HG03039 (cell line): ENCODE measurements around the gene MTAP.
A peak's percentile ranks its signal among the peaks of the same experiment; 100 is the strongest.
"Not testable (repeated sequence)": the region's sequence is repeated elsewhere in the genome, so short reads cannot be mapped to it uniquely, and the experiment has no call there.

Experiments
- ATAC-seq: cut with Tn5 transposase; IDR thresholded peaks from one replicate; pipeline ENCODE4 v1.9.1; 2021; ENCODE audit warnings: mild to moderate bottlenecking, moderate library complexity; ENCODE audit not compliant: unreplicated experiment

MTAP gene

DNA sequence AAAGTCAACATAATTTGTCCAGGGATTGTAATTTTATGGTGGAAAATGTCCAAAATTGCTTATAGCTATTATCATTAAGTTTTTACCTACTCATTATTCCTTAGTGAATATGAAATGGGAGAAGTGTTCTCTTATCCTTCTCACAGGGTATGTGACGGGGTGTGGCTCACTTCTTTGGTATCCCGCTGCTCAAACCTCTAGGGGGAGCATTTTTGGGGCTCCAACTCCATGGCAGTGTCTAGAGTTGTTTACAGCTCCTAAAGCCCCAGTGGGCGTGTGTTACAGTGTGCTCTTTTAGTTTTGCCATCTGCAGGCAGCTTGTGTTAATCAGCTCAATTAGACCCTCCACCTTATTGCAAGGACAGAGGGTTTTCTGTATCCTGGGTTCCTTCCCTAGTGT is 102.3 kb downstream of the MTAP start:
- ATAC-seq, result no peak

DNA sequence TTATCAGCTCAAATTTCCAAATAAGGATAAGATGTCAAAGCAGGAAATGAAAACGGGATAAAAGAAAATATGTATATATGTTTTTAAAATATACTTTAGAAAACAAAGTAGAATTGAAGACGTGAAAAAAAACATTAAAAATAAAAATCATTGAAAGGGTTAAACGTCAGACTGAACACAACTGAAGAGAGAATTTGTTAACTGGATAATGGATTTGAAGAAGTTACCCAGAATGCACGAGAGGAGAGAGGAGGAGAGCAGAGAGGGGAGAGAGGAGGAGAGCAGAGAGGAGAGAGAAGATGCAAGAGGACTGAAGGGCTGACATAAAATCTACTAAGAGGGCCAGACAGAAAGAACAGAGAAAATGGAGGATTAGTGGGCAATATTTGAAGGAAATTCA is 103.8 kb downstream of the MTAP start:
- ATAC-seq, result no peak

DNA sequence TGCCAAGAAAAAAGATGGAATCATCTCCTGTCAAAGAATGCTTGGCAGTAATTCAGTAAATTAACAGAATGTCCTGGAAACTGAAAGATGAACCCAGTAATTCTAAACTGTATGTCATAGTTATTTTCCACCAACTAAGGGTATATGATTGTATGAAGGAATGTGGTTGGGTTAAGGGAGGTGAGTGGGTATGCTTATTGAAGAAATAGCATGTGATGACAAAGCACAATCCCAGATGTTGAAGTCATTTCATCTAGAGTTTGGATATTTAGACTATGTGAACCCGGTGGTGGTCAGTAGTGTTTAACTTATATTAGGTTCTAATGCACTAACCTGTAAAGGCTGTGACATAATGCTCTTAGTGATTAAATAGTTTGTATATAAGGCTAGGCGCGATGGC is 104.4 kb downstream of the MTAP start:
- ATAC-seq, result no peak

DNA sequence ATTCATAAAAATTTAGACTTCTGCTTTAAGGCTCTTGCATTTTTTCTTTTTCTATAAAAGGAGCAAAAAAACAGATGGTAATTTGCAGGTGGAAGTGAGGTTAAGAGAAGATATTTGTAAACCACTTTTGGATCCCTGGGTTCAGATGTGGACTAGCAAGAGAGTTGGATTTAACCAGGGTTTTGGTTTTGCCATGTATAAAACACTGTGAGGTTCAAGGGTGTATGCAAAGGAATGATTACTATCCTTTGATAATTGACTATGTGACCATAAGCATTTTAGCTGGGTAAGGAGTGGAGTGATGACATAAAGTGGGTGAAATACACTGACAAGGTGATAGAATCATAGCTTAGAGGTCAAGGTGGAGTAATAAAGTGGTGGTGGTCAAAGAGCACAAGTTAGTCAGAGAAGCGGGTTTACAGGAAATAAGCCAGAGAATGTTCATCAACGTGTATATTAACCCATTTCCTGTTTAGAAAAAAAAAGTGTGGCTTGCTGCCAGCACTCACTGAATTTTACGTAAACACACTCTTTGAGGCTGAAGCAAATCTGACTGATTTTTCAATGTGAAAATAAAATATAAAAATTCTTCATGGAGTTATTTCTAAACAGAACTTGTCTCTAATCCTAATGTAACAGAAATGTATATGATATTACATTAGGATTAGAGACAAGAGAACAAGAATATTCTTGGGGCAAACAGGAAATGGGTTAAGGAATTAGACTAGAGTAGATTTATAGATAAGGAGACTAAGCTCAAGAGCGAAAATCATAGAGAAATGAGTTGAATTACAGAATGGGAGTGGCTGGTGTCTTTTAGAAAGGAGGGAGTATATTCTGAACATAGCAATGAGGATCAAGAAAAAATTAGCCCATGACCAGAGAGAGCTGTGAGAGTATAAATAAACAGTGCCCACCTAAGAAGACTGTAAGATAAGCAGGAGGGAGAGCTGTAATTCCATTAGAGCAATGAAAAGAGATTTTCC is 117.2 kb downstream of the MTAP start:
- ATAC-seq, result no peak

DNA sequence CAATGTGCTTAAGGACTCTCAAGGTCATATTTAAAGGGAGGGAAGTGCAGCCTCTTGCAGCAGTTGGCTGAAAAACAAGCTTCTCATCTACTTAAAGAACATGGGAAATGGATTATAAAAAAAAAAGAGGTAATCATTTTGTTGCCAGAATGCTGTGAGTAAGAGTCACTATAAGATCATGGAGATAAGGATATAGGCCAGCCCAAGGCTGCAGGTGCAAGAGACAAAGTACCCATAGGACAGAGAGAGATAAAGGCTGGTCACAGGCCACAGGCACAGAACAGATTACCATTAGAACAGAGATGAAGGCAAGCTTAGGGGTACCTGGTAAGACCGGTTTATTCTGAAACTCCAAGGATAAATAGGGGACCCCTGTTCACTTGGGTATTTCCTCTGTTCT is 121.3 kb downstream of the MTAP start:
- ATAC-seq, result no peak

DNA sequence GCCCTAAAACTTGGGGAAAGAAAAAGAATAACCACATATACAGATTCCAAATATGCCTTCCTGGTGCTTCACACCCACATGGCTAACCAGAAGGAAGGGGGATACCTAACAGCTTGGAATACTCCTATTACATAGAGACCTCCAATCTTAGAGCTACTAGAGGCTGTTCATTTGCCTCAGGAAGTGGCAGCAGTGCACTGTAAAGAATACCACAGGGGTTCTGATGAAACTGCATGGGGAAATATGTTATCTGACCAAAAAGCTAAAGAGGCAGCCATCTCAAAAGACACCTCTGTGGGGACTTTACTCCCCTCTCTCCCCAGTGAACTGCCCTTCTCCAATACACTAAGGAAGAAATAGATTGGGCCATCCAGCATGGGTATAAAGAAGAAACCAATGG is 125.3 kb downstream of the MTAP start:
- ATAC-seq, result no peak

DNA sequence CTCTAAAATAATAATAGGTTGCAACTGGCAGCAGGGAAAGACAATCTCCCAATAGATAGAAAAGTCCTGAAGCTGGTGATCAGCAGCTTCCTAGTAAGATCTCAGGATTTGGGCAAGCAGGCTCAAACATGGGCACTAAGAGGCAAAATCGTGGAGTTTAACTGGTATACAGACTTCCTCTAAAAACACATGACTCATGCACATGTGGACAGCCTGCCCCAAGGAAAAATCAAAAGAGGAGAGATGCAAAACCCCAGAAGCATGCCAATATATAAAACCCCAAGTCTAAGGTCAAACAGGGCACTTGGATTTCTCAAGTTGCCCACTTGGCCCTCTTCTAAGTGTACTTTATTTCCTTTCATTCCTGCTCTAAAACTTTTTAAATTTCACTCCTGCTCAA is 129.0 kb downstream of the MTAP start:
- no peak for ATAC-seq

DNA sequence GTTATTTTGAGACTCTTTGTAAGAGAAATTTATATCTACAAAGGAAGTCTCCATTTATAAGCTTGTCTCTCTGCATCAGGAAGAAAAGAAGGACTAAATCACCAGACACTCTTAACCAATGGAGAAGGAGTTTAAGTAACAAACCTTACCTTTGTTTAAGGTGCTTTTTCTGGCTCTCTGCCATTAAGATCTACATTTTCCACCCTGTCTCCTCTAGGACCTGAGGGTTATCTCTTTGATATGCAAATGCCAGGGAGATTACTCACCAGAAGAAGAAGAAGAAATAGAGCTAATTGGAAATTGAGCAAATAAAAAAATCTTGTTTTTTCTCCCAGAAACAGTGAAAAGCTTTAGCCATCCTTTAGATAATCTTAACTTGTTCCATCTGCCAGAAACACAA is 130.8 kb downstream of the MTAP start:
- no peak for ATAC-seq

DNA sequence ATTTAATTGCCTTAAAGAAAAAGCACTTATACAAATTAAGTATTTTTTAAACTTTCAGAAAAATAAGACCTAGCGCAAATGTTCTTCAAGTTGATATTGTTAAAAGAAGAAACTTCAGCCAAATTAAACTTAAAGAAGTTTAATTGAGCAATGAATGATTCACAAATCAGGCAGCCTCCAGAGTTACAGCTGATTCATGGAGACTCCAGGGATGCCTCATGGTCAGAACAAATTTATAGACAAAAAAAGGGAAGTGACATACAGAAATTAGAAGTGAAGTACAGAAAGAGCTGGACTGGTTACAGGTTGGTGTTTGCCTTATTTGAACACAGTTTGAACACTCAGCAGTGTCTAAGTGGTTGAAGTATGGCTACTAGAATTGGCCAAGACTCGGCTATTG is 131.4 kb downstream of the MTAP start:
- ATAC-seq, result no peak

DNA sequence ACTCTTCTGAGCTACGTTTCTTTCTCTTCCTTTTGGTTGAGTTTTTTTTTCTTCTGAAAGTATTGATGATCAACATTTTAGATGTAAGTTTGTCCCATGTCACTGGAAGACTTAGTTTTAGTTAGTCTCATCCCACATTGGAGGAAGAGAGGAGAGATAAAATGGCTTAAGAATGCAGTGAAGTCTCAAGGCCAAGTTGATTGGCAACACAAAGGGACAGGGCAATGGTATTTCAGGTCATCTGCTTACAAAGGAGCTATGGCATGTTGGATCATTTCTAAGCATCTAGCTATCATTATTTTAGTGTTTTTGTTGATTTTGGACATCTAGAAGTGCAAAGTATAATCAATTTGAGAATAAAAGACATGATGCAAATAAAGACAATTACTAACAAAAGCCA is 133.2 kb downstream of the MTAP start:
- ATAC-seq, result no peak

DNA sequence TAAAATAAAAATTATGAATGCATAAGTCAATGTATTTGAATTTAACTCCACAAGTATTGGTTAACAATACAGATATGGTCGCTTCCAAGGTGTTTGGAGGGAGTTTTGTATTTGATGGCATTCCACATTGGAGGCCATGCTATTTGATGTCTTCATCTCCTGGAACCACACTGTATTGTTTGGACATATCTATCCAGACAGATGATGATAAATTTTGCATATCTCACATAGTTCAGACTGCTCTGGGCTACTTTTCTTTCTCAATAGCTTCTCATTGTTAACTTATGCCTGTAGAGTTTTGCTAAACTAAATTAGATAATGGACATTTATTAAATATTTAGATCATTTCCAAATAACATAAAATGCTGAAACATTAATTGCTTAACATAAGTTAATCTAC is 133.7 kb downstream of the MTAP start:
- ATAC-seq, result no peak

DNA sequence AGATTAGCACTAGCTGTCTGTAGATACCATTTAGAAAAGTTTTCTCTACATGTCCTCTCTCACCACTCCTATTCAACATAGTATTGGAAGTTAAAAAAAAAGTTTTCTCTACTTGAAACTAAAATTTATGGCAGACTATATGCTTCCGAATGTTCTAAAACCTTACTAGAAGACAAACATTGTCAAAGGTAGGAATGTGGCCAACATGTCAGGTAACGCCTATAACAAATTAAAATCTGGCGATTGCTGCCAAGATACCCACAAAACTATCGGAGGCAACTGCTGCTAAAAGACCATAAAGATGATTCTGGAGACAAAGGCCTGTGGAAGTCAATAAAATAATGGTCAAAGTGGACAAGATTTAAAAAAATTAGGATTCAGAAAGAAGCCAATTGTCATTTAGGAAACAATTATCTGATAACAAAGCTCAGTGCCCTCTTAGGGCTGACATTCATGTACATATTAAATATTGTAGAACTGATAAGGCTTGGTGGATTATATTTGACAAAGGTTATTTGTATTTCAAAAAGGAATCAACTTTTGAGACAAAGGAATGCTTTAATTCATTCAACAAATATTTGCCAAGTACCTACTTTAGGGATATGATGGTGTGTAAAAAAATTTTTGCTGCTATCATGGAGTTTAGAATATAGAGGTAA is 139.0 kb downstream of the MTAP start:
- no peak for ATAC-seq

DNA sequence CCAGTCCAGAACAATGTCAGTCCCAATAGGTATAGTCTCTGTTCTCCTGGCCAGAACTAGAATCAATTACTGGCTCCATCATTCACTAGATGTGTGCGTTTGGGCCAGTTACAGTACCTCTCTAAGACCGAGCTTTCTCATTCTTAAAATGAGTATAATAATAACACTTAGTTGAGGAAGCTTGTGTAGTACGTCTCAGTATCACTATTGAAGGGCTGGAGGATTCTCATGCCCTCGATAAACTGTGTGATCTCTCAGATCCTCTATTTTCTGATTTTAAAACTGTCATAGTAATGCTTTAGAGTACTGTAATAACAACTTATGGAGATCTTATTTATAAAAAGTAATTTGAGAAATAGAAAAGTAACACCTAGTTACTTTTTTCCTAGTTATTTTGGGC is 141.0 kb downstream of the MTAP start:
- no peak for ATAC-seq

DNA sequence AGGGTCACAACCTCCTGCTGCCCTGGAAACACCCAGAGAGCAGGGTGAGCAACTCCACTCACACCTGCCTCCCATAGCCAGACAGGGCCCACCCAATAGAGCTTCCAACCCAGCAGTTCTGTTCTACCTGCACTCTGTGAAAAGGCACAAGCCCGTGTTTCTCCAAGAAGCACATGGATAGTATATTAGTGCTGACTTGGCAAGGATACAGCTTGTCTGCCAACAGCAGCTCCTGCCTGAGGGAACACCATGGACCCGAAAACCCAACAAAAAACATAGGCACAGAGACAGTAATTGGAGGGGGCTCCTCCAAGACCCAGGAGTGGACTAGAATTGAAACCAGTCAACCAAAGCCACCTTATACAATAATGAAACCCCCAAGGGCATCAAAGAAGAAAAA is 143.2 kb downstream of the MTAP start:
- ATAC-seq, result no peak

DNA sequence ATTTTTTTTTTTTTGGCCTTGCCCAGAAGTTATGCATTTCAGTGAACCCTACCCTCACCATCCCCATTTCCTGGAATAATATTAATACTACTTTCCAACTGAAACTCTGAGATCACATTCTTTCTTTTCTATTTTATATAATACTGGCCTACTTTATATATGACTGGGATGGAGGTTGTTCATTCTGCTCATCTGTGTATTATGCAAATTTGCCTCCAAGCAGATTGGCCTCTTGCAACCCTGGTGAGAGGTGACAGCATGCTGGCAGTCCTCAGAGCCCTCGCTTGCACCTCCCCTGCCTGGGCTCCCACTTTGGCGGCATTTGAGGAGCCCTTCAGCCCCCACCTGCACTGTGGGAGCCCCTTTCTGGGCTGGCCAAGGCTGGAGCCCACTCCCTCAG is 156.4 kb downstream of the MTAP start:
- no peak for ATAC-seq

DNA sequence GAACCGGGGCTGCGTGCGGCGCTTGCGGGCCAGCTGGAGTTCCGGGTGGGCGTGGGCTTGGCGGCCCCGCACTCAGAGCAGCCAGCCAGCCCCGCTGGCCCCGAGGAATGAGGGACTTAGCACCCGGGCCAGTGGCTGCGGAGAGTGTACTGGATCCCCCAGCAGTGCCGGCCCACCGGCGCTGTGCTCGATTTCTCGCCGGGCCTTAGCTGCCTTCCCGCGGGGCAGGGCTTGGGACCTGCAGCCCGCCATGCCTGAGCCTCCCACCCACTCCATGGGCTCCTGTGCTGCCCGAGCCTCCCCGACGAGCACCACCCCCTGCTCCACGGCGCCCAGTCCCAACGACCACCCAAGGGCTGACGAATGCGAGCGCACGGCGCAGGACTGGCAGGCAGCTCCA is 156.8 kb downstream of the MTAP start:
- not testable (repeated sequence) for ATAC-seq

DNA sequence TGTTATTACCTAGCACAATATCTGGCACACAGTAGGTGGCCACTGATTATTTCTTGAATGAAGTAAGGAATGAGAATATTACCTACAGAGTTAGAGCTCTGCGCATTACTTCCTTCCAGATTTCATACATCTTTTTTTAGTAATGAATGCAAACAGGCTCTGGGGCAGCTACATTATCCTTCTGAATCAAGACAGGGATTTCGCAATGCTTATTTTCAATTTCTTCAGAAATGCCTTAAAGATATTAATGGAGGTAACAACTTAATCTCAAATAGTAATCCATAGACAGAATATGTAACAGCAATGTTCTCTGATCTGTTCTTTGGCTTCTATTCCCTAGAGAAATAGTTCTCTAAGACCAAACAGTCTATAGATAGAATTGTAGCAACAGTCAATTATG is 159.1 kb downstream of the MTAP start:
- no peak for ATAC-seq

DNA sequence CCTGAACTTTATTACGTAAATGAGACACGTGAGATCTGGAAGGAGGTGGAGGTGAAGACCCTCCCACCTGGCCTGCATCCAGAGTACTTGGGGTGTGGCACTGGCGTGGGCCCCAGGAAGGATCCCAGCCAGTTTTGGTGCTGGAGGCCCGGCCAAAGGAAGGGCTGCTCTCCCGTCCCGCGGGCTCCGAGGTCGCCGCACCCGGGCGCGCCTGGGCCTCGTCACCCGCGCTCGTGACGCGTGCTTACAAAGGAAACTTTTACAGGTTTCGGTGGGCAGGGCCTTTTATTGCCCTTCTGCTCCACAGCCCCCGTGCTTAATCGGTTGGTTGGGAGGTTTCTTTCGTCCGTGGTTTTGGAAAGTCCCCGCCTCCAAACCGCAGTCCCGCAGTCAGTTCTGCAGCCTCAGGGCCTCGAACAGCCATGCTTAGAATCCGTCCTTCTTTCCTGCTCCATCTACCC is 162.5 kb downstream of the MTAP start:
- ATAC-seq, result peak; percentile 62

DNA sequence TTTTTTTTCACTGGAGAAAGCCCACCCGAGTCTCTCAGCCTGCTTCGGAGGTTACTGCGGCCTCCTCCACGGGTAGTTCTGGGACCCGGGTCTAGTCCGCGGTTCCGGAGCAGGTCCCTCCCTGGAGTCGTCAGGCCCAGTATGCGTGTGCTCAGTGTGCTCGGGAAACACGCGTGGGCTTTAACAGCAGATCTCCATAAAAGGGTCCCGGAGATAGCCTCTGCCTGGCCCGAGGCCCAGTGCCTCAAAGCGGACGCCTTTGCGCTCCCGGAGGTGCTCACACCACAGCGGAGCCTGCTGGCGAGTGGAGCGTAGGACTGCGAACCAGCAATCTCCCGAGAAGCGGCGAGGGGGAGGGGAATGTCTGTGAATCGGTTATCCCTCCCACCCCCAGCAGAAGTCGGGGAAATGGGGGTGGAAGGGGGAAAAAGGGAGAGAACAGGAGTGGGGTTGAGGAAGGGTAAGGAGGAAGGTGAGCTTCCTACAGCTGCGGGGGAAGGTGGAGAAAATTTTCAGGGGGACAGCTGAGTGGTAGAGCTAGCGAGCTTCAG is 163.0 kb downstream of the MTAP start:
- ATAC-seq, result peak; percentile 77

DNA sequence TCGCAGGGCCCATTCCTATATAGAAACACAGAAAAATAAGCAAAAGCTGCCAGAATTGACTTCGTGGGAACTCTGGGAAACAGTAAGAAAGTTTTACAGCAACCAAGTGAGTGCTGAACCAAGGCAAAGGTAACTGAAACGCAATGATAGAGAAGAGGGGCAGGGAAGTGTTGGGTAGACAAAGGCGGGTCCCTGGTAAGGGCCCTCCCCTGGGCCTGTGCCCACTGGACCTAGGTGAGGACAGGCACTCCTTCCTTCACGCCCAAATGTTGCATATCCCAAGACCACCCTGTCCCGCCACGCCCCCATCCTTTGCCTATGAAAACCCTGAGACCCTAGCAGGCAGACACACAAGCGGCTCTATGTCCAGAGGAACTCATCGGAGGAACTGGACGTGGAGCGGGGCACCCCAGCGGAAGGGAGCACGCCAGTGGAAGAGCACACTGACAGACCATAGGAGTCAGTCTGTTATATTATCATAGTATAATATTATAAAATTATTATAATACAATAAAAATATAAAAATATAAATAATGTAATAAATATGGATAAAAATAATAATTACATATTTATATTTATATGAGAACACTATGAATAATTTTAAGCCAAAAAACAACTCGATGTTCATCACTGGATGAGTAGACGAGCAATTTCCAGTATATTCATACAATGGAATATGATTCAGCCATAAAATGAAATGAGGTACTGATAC is 163.9 kb downstream of the MTAP start:
- no peak for ATAC-seq

DNA sequence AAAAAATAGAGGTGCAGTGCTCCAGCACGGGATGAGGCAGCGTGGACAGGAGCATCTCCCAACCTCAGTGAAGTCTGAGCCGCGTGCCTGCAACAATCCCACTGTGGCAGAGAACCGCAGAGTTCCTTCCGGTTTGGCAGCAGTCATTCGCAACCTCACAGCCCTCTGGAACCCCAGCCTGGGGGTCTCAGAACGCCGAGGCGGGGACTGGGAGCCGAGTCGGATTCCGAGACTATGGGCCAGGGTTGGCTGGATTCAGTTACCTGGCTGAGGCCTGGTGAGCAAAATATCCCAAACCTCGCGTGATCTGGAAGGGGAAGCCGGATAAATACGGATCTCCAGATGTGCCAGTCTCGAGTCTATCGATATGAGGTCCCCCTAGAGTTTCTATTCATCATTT is 164.7 kb downstream of the MTAP start:
- no peak for ATAC-seq
